ENCODE data around the gene FANCB.

Gene FANCB

DNA sequence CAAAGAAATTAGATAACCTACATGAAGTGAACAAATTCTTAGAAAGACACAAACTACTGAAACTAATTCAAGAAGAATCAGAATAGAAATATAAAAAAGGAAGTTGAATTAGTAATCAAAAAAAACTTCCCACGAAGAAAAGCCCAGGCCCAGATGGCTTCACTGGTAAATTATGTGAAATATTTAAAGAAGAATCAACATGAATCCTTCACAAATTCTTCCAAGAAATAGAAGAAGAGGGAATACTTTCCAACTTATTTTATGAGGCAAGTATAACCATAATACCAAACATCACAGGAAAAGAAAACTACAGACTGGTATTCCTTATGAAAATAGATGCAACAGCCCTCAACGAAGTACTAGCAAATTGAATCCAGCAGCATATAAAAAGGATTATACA is 31.0 kb upstream of the FANCB start:
- Histone ChIP-seq H3K4me1 (ENCODE audit: insufficient read depth, insufficient read length) (no peaks in the 10 kb centered on the region), H3K27me3 (ENCODE audit: insufficient read depth, insufficient read length) (no peaks in the 10 kb centered on the region), H3K9ac (ENCODE audit: insufficient read length, low read depth) (no peak overlapping the region), H3K9me3 (ENCODE audit: insufficient read depth, low read length) (peaks cover 14% of the 10 kb centered on the region), H3K4me3 (ENCODE audit: insufficient read length, low read depth) (no peak overlapping the region), H3K36me3 (ENCODE audit: insufficient read depth, insufficient read length, low read length) (peaks cover 9% of the 10 kb centered on the region)
- TF ChIP-seq SUZ12 (IDR thresholded peaks at IDR 0.05; ENCODE audit: extremely low read depth, insufficient read depth, insufficient read length) (no peak), YY1 (IDR thresholded peaks at IDR 0.05; ENCODE audit: insufficient read depth, insufficient read length) (no peak), ZNF274 (IDR thresholded peaks at IDR 0.05; ENCODE audit: low read depth, low read length) (no peak)
- DNase-seq (ENCODE audit: low read depth, low spot score): no peak

GRCh38 chrX:14902537-14902936 is 29.7 kb upstream of the FANCB start:
- no peak for DNase-seq (ENCODE audit: low read depth, low spot score)
- no peak for TF ChIP-seq ZNF274 (IDR thresholded peaks at IDR 0.05; ENCODE audit: low read depth, low read length)
- TF ChIP-seq YY1 (IDR thresholded peaks at IDR 0.05; ENCODE audit: insufficient read depth, insufficient read length): no peak
- no peak for TF ChIP-seq SUZ12 (IDR thresholded peaks at IDR 0.05; ENCODE audit: extremely low read depth, insufficient read depth, insufficient read length)
- H3K27me3 ChIP-seq (ENCODE audit: insufficient read depth, insufficient read length): no peaks in the 10 kb centered on the region
- peaks cover 9% of the 10 kb centered on the region for H3K36me3 ChIP-seq (ENCODE audit: insufficient read depth, insufficient read length, low read length)
- no peak overlapping the region for H3K4me3 ChIP-seq (ENCODE audit: insufficient read length, low read depth)
- H3K4me1 ChIP-seq (ENCODE audit: insufficient read depth, insufficient read length): no peaks in the 10 kb centered on the region
- no peak overlapping the region for H3K9ac ChIP-seq (ENCODE audit: insufficient read length, low read depth)
- peaks cover 14% of the 10 kb centered on the region for H3K9me3 ChIP-seq (ENCODE audit: insufficient read depth, low read length)

GRCh38 chrX:14899607-14900006 is 26.7 kb upstream of the FANCB start:
- no peaks in the 10 kb centered on the region for H3K27me3 ChIP-seq (ENCODE audit: insufficient read depth, insufficient read length)
- peaks cover 9% of the 10 kb centered on the region for H3K36me3 ChIP-seq (ENCODE audit: insufficient read depth, insufficient read length, low read length)
- H3K9me3 ChIP-seq (ENCODE audit: insufficient read depth, low read length): peaks cover 8% of the 10 kb centered on the region
- TF ChIP-seq ZNF274 (IDR thresholded peaks at IDR 0.05; ENCODE audit: low read depth, low read length) (no peak), YY1 (IDR thresholded peaks at IDR 0.05; ENCODE audit: insufficient read depth, insufficient read length) (no peak), SUZ12 (IDR thresholded peaks at IDR 0.05; ENCODE audit: extremely low read depth, insufficient read depth, insufficient read length) (no peak)
- H3K4me1 ChIP-seq (ENCODE audit: insufficient read depth, insufficient read length): no peaks in the 10 kb centered on the region
- no peak overlapping the region for H3K4me3 ChIP-seq (ENCODE audit: insufficient read length, low read depth)
- no peak overlapping the region for H3K9ac ChIP-seq (ENCODE audit: insufficient read length, low read depth)
- DNase-seq (ENCODE audit: low read depth, low spot score): no peak

DNA sequence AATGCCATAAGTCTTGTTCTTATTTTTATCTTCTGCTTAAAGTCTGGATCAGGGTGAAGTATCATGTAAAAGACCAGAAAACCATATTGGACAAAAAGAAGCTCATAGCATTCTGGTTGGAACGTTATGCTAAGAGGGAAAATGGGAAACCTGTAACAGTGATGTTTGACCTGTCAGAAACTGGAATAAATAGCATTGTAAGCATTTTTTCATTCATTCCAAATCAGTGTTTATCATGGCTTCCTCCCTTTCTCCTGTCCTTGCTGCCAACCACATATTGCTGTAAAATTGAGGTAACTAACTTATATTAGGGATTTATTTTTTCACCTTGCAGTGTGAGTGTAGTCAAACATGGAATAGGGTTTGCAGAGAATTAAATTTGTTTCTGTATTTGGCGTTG is 24.2 kb upstream of the FANCB start:
- H3K36me3 ChIP-seq (ENCODE audit: insufficient read depth, insufficient read length, low read length): peaks cover 5% of the 10 kb centered on the region
- H3K4me3 ChIP-seq (ENCODE audit: insufficient read length, low read depth): no peak overlapping the region
- no peak overlapping the region for H3K9ac ChIP-seq (ENCODE audit: insufficient read length, low read depth)
- H3K9me3 ChIP-seq (ENCODE audit: insufficient read depth, low read length): no peaks in the 10 kb centered on the region
- no peaks in the 10 kb centered on the region for H3K27me3 ChIP-seq (ENCODE audit: insufficient read depth, insufficient read length)
- H3K4me1 ChIP-seq (ENCODE audit: insufficient read depth, insufficient read length): no peaks in the 10 kb centered on the region
- TF ChIP-seq SUZ12 (IDR thresholded peaks at IDR 0.05; ENCODE audit: extremely low read depth, insufficient read depth, insufficient read length) (no peak), ZNF274 (IDR thresholded peaks at IDR 0.05; ENCODE audit: low read depth, low read length) (no peak), YY1 (IDR thresholded peaks at IDR 0.05; ENCODE audit: insufficient read depth, insufficient read length) (no peak)
- no peak for DNase-seq (ENCODE audit: low read depth, low spot score)

DNA sequence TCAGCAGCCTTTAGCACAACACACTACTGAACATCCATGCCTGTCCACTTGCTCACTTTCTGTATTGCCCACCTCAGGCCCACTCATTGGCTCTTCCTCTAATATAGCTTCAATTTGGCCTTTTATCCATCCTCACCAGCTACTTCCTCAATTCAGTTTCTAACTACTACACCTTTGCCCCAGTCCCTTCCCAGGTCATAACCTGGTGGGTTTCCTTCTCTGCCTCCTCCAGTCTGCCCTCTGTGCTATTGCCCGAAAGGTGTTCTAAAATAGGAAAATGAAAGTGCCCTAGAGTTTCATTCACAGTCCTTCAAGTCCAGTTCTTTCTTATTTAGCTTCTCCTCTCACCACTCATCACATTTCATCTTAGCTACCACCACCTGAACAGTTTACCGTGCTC is 23.4 kb upstream of the FANCB start:
- Histone ChIP-seq H3K9ac (ENCODE audit: insufficient read length, low read depth) (no peak overlapping the region), H3K9me3 (ENCODE audit: insufficient read depth, low read length) (no peaks in the 10 kb centered on the region), H3K4me3 (ENCODE audit: insufficient read length, low read depth) (no peak overlapping the region), H3K27me3 (ENCODE audit: insufficient read depth, insufficient read length) (no peaks in the 10 kb centered on the region), H3K36me3 (ENCODE audit: insufficient read depth, insufficient read length, low read length) (peaks cover 5% of the 10 kb centered on the region), H3K4me1 (ENCODE audit: insufficient read depth, insufficient read length) (no peaks in the 10 kb centered on the region)
- no peak for TF ChIP-seq ZNF274 (IDR thresholded peaks at IDR 0.05; ENCODE audit: low read depth, low read length)
- TF ChIP-seq SUZ12 (IDR thresholded peaks at IDR 0.05; ENCODE audit: extremely low read depth, insufficient read depth, insufficient read length): no peak
- no peak for TF ChIP-seq YY1 (IDR thresholded peaks at IDR 0.05; ENCODE audit: insufficient read depth, insufficient read length)
- no peak for DNase-seq (ENCODE audit: low read depth, low spot score)

DNA sequence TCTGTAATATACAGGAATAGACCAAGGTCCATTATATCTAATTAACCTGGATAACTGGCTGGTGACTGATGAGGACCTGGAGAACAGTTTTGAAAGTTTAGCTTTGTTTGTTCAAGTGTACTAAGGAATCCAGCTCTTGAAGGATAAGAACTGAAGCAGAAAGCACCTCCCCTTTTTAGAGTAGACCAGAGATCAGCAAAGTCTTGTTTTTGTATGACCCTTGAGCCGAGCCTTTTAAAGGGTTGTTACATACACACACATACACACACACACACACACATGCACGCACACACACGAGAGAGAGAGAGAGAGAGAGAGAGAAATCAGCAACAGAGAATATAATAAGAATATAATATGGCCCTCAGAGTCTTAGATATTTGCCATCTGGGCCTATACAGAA is 13.4 kb upstream of the FANCB start:
- H3K4me1 ChIP-seq (ENCODE audit: insufficient read depth, insufficient read length): no peaks in the 10 kb centered on the region
- TF ChIP-seq ZNF274 (IDR thresholded peaks at IDR 0.05; ENCODE audit: low read depth, low read length) (no peak), SUZ12 (IDR thresholded peaks at IDR 0.05; ENCODE audit: extremely low read depth, insufficient read depth, insufficient read length) (no peak), YY1 (IDR thresholded peaks at IDR 0.05; ENCODE audit: insufficient read depth, insufficient read length) (no peak)
- no peaks in the 10 kb centered on the region for H3K36me3 ChIP-seq (ENCODE audit: insufficient read depth, insufficient read length, low read length)
- no peak overlapping the region for H3K4me3 ChIP-seq (ENCODE audit: insufficient read length, low read depth)
- no peaks in the 10 kb centered on the region for H3K9me3 ChIP-seq (ENCODE audit: insufficient read depth, low read length)
- H3K9ac ChIP-seq (ENCODE audit: insufficient read length, low read depth): no peak overlapping the region
- DNase-seq (ENCODE audit: low read depth, low spot score): no peak
- no peaks in the 10 kb centered on the region for H3K27me3 ChIP-seq (ENCODE audit: insufficient read depth, insufficient read length)

- Histone ChIP-seq H3K36me3 (ENCODE audit: insufficient read depth, insufficient read length, low read length) (no peaks in the 10 kb centered on the region), H3K9me3 (ENCODE audit: insufficient read depth, low read length) (no peaks in the 10 kb centered on the region), H3K4me3 (ENCODE audit: insufficient read length, low read depth) (no peak overlapping the region), H3K9ac (ENCODE audit: insufficient read length, low read depth) (no peak overlapping the region), H3K4me1 (ENCODE audit: insufficient read depth, insufficient read length) (no peaks in the 10 kb centered on the region), H3K27me3 (ENCODE audit: insufficient read depth, insufficient read length) (no peaks in the 10 kb centered on the region)
- no peak for DNase-seq (ENCODE audit: low read depth, low spot score)
- no peak for TF ChIP-seq YY1 (IDR thresholded peaks at IDR 0.05; ENCODE audit: insufficient read depth, insufficient read length)
- TF ChIP-seq SUZ12 (IDR thresholded peaks at IDR 0.05; ENCODE audit: extremely low read depth, insufficient read depth, insufficient read length): no peak
- TF ChIP-seq ZNF274 (IDR thresholded peaks at IDR 0.05; ENCODE audit: low read depth, low read length): no peak
These were observed 11.8 kb upstream of the FANCB start for GRCh38 chrX:14884714-14885113.

- Histone ChIP-seq H3K36me3 (ENCODE audit: insufficient read depth, insufficient read length, low read length) (no peaks in the 10 kb centered on the region), H3K9me3 (ENCODE audit: insufficient read depth, low read length) (no peaks in the 10 kb centered on the region), H3K27me3 (ENCODE audit: insufficient read depth, insufficient read length) (no peaks in the 10 kb centered on the region), H3K4me1 (ENCODE audit: insufficient read depth, insufficient read length) (no peaks in the 10 kb centered on the region), H3K9ac (ENCODE audit: insufficient read length, low read depth) (no peak overlapping the region), H3K4me3 (ENCODE audit: insufficient read length, low read depth) (no peak overlapping the region)
- DNase-seq (ENCODE audit: low read depth, low spot score): no peak
- TF ChIP-seq ZNF274 (IDR thresholded peaks at IDR 0.05; ENCODE audit: low read depth, low read length) (no peak), SUZ12 (IDR thresholded peaks at IDR 0.05; ENCODE audit: extremely low read depth, insufficient read depth, insufficient read length) (no peak), YY1 (IDR thresholded peaks at IDR 0.05; ENCODE audit: insufficient read depth, insufficient read length) (no peak)
These were observed 11.0 kb upstream of the FANCB start for GRCh38 chrX:14883826-14884225.

Measured in NT2/D1 (cell line).